ES-I3 (cell line): ENCODE data around the gene GPT2.
"Not testable (repeated sequence)": the region's sequence is repeated elsewhere in the genome, so short reads cannot be mapped to it uniquely, and the experiment has no call there.

Source experiments
- H3K36me3 ChIP-seq: 2 replicates; pipeline ENCODE4 v1.6.1; 2013; ENCODE audit warnings: mild to moderate bottlenecking, low read length, control low read depth, moderate library complexity; ENCODE audit not compliant: insufficient read depth
- H3K4me1 ChIP-seq: 2 replicates; pipeline ENCODE4 v1.6.1; 2013; ENCODE audit warnings: mild to moderate bottlenecking, control low read depth, low read length; ENCODE audit not compliant: insufficient read depth
- H3K9ac ChIP-seq: 2 replicates; pipeline ENCODE4 v1.6.1; 2013; ENCODE audit warnings: low read depth, mild to moderate bottlenecking, low read length, moderate library complexity
- H3K9me3 ChIP-seq: 2 replicates; pipeline ENCODE4 v1.6.1; 2013; ENCODE audit warnings: mild to moderate bottlenecking, low read length, moderate library complexity; ENCODE audit not compliant: control insufficient read depth, insufficient read depth

GPT2 gene

DNA sequence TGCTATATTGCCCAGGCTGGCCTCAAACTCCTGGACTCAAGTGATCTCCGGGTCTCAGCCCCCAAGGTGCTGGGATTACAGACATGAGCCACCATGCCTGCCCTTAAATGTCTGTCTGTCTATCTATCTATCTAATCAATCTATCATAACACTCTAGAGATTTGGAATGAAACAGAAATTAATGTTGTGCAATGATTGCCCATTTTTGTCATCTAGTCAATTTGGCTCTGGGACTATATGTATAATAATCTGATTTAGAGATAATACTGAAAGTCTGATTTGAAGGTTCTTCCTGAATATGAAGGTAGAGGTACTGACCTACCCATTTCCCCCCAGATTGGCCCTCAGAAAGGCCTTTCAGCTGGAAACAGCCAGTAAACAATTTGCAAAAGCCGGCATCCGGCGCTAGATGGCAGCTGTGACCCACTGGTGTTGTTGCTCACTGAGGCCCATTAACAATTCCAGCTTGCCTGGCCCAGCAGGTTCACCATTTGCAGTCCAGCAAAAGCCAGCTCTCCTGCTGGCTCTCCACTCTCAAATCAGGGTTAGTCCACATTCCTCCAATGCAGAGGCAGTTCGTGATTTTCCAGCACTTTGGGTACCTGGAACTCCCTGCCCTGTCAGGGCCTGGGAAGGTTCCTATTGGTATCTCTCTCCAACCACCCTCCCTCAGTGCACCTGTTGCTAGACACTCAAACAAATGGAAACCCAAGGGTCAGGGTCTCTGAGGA is 30.3 kb upstream of the GPT2 start:
- H3K36me3 ChIP-seq, result no peaks in the 10 kb centered on the region
- no peaks in the 10 kb centered on the region for H3K9me3 ChIP-seq
- no peaks in the 10 kb centered on the region for H3K4me1 ChIP-seq
- no peak overlapping the region for H3K9ac ChIP-seq

DNA sequence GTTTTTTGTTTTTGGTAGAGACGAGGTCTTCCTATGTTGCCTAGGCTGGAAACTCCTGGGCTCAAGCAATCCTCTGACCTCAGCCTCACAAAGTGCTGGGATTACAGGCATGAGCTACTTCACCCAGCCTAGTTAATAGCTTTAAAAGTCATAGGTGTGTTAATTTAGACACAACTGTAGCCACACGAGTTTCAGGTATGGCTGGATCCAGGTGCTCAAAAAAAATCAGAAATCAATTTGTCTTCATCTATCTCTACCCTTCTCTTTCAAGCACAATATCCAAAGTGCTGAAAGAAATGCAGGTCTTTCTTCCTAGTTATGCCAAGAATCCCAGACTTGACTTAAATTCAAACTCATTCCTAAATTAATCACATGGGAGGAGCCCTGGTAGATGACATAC is 29.3 kb upstream of the GPT2 start:
- Histone ChIP-seq H3K4me1 (no peaks in the 10 kb centered on the region), H3K9me3 (no peaks in the 10 kb centered on the region), H3K9ac (no peak overlapping the region), H3K36me3 (no peaks in the 10 kb centered on the region)

DNA sequence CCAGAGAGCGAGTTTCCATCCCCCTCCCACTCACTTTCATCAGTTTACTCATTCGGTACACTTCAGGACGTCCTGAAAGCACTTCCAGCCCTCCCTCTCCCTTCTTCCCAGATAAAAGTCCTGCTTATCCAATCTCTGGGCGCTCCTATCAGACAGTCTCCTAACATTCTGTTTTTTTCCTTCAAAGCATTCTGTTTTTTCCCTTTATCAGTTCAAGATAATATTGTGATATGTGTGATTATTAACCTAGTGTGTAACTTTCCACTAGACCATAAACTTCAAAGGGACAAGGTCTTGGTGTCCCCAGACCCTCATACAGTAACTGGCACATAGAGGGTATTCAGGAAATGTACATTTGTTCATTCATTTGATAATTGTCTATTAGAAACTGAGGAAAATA is 28.8 kb upstream of the GPT2 start:
- H3K36me3 ChIP-seq, result no peaks in the 10 kb centered on the region
- H3K9ac ChIP-seq, result no peak overlapping the region
- H3K4me1 ChIP-seq, result no peaks in the 10 kb centered on the region
- H3K9me3 ChIP-seq, result no peaks in the 10 kb centered on the region

DNA sequence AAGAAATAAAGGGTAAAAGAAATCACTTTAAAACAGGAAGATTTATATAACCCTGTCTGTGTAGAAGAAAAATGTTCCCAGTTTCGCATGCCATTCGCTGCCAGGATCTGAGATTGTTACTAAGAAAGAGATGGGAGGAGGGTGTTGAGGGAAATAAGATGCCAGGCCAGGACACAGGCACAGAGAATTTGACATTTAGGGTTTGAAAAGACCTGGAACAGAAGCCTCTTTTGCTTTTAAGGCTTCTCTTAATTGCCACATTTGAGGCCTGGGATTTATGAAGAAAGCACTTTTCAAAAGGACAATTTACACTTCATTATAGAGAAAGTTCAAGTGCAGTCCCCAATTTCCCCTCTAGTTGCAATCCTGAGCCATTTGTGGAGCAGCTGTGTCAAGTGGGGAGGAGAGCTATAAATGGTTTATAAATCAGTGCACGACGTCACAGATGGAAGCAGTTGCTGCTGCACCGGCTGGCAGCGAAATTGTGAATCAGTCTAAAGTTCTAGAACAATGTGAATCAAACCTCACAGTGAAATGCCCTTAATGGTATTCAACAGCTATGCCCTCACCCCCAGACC is 26.7 kb upstream of the GPT2 start:
- Histone ChIP-seq H3K9me3 (no peaks in the 10 kb centered on the region), H3K4me1 (no peaks in the 10 kb centered on the region), H3K36me3 (no peaks in the 10 kb centered on the region), H3K9ac (no peak overlapping the region)

DNA sequence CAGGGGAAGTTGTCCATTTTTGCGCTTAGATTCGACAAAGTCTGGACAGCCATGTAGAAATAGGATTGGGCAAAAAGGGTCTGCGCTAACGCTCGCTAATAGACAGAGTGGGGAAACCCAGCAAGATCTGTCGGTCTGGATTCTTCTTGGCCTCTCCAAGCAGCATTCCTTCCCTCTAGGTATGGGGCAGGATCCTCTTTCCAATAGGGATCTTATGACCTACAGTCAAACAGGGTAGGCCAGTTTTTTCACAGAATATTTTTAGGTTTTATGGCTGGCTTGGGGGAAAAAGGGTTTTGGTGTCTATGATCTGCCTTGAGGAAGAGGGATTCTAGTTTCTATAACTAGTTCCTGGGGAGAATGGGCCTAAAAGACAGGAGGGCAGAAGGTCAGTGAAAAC is 26.0 kb upstream of the GPT2 start:
- no peaks in the 10 kb centered on the region for H3K36me3 ChIP-seq
- H3K9ac ChIP-seq, result no peak overlapping the region
- H3K4me1 ChIP-seq, result no peaks in the 10 kb centered on the region
- H3K9me3 ChIP-seq, result no peaks in the 10 kb centered on the region

DNA sequence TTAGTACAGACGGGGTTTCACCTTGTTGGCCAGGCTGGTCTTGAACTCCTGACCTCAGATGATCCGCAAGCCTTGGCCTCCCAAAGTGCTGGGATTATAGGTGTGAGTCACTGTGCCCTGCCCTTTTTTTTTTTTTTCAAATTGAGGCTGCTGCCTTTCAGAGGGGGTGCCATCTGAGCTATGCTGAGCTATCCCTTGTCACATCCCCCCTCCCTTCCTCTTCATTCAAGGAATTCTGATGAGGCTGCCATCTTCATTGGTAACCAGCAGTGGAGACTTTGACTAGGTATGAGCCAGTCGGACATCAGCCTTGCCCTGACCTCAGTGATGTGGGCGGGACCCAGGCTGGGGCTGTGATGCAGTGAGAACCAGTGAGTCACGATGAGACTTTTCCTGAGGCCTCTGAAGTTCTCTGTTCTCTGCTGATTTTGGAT is 24.4 kb upstream of the GPT2 start:
- Histone ChIP-seq H3K4me1 (no peaks in the 10 kb centered on the region), H3K36me3 (no peaks in the 10 kb centered on the region), H3K9ac (no peak overlapping the region), H3K9me3 (no peaks in the 10 kb centered on the region)

DNA sequence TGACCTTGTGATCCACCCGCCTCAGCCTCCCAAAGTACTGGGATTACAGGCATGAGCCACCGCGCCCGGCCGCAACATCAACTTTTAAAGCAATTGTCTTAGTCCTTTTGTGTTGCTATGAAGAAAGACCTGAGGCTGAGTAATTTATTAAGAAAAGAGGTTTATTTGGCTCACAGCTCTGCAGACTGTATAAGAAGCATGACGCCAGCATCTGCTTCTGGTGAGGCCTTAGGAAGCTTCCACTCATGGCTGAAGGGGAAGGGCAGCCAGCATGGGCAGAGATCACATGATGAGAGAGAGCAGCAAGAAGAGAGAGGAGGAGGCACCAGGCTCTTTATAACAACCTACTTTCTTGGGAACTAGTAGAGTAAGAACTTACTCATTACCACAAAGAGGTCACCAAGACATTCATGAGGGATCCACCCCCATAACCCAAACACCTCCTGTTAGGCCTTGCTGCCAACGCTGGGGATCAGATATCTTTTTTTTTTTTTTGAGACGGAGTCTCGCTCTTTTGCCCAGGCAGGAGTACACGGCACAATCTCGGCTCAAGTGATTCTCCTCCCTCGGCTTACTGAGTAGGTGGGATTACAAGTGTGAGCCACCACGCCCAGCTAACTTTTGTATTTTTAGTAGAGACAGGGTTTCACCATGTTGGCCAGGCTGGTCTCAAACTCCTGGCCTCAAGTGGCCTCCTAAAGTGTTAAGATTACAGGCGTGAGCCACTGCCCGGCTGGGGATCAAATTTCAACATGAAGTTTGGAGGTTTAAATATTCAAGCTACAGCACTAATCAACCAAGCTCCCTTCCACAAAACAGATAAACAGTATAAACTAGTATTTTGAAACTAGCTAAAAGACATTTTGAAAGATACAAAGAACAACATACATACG is 21.4 kb upstream of the GPT2 start:
- H3K9me3 ChIP-seq, result no peaks in the 10 kb centered on the region
- no peak overlapping the region for H3K9ac ChIP-seq
- H3K36me3 ChIP-seq, result no peaks in the 10 kb centered on the region
- H3K4me1 ChIP-seq, result no peaks in the 10 kb centered on the region

DNA sequence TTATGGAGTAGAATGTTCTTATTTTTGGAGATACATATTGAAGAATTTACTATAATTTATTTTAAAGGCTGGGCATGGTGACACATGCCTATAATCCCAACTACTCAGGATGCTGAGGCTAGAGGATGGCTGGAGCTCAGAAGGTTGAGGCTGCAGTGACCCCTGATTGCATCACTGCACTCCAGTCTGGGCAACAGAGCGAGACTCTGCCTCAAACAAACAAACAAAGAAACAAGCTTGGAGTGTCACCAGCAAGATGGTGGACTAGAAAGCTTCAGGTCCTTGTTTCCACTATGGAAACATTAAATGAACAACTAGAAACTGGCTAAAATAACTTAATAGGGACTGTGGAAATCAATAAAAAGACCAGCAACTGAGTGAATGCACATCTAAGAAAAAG is 17.9 kb upstream of the GPT2 start:
- H3K4me1 ChIP-seq, result peaks cover 4% of the 10 kb centered on the region; the same call in 1 of the 2 replicates
- H3K36me3 ChIP-seq, result no peaks in the 10 kb centered on the region
- no peaks in the 10 kb centered on the region for H3K9me3 ChIP-seq
- H3K9ac ChIP-seq, result no peak overlapping the region

DNA sequence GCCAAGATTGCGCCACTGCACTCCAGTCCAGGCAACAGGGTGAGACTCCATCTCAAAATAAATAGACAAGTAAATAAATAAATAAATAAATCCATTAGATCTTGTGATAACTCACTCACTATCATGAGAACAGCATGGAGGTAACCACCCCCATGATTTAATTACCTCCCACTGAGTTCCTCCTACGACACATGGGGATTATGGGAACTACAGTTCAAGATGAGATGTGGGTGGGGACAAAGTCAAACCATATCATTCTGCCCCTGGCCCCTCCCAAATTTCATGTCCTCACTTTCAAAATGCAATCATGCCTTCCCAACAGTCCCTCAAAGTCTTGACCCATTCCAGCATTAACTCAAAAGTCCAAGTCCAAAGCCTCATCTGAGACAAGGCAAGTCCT is 16.7 kb upstream of the GPT2 start:
- H3K9ac ChIP-seq, H3K36me3 ChIP-seq, H3K9me3 ChIP-seq, H3K4me1 ChIP-seq: not testable (repeated sequence)

DNA sequence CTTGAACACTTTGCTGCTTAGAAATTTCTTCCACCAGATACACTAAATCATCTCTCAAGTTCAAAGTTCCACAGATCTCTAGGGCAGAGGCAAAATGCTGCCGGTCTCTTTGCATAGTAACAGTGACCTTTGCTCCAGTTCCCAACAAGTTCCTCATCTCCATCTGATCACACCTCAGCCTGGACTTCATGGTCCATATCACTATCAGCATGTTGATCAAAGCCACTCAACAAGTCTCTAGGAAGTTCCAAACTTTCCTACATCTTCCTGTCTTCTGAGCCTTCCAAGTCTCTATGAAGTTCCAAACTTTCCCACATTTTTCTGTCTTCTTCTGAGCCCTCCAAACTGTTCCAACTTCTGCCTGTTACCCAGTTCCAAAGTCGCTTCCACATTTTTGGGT is 15.3 kb upstream of the GPT2 start:
- not testable (repeated sequence) for H3K4me1 ChIP-seq, H3K9me3 ChIP-seq, H3K9ac ChIP-seq, H3K36me3 ChIP-seq

DNA sequence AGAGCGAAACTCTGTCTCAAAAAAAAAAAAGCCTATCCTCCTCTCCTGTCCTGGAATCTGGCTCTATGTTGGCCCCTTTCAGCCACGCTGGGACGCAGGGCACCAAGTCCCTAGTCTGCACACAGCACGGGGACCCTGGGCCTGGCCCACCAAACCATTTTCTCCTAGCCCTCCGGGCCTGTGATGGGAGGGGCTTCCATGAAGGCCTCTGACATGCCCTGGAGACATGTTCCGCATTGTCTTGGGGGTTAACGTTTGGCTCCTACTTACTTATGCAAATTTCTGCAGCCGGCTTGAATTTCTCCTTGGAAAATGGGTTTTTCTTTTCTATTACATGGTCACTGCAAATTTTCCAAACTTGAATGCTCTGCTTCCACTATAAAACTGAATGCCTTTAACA is 12.6 kb upstream of the GPT2 start:
- Histone ChIP-seq H3K9me3 (no peaks in the 10 kb centered on the region), H3K4me1 (peaks cover 7% of the 10 kb centered on the region; the same call in 1 of the 2 replicates), H3K9ac (no peak overlapping the region), H3K36me3 (no peaks in the 10 kb centered on the region)

DNA sequence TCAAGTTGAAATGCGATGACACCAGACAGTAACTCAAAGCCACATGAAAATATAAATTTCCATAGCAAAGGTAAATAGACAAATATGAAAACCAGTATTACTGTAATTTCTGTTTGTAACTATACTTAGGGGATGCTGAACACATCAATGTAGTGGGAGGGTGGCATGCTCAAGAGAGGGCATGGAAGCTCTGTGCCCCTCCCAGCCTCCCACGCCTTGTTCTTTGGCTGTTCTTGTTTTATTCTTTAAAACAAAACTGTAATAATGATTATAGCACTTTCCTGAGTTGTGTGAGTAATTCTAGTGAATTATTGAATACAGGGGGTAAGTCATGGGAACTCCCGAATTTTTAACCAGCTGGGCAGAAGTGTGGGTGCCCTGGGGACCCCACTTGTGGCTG is 11.0 kb upstream of the GPT2 start:
- peaks cover 7% of the 10 kb centered on the region; the same call in 1 of the 2 replicates for H3K4me1 ChIP-seq
- no peak overlapping the region for H3K9ac ChIP-seq
- no peaks in the 10 kb centered on the region for H3K9me3 ChIP-seq
- no peaks in the 10 kb centered on the region for H3K36me3 ChIP-seq

DNA sequence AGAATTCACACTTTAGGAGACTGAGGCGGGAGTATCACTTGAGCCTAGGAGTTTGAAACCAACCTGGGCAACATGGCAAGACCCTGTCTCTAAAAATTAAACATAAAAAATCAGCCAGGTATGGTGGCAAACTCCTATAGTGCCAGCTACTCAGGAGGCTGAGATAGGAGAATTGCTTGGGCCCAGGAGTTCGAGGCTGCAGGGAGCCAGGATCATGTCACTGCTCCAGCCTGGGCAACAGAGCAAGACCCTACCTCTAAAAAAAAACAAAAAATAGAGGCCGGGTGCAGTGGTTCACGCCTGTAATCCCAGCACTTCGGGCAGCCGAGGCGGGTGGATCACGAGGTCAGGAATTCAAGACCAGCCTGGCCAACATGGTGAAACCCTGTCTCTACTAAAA is 8.9 kb upstream of the GPT2 start:
- Histone ChIP-seq H3K36me3 (no peaks in the 10 kb centered on the region), H3K9ac (no peak overlapping the region), H3K9me3 (no peaks in the 10 kb centered on the region), H3K4me1 (peaks cover 7% of the 10 kb centered on the region; the same call in 1 of the 2 replicates)

DNA sequence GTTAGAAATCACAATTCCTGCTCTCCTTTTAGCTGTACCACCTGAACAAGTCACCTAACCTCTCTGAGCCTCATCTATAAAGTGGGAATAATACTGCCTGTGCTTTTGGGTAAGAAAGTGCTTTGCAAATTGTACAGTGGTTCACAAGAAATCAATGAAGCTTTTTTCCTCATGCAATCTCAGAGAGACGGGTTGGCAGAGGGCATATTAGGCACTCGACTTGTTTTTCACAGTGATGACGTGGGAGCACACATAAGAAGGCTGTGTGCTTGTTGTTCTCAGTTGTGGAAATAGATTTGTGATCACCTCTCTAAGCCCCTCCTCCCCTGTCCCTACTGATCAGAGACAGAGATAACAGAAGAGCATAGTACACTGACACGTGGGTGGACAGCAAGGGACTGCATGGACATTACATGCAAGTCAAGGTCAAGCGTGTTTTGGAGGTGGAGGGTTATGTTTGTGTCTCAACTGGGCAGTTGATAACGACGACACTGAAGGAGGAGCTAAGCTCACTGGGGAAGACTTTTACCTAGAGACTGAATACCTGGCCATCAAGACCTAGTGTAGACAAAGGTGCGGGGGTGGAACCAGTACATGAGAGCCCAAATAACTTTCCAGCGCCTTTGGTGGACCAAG is 1.7 kb upstream of the GPT2 start:
- Histone ChIP-seq H3K9me3 (no peaks in the 10 kb centered on the region), H3K4me1 (peaks cover 41% of the 10 kb centered on the region), H3K9ac (no peak overlapping the region), H3K36me3 (peaks cover 6% of the 10 kb centered on the region; the same call in 1 of the 2 replicates)
